PC-9 (cell line): ENCODE data around the gene PAM16. TPM values are rescaled to one million over a fixed set of nuclear protein-coding genes. Genes with fewer than 3 reads are reported as not detected.

ENCODE experiments used
- BruUV-seq: library from RNA; stranded (reverse); fragments of 400-500 nt; replicated peaks from 2 replicates; lab custom pipeline; 2021; lab: Mats Ljungman, UMichigan
- CTCF ChIA-PET: fragments of 300-600 bp; sonication (Branson Sonifier 250); formaldehyde crosslinking; loops from one replicate; lab custom pipeline; 2022; ENCODE audit warnings: antibody characterized with exemption; lab: Charles Lee
- POLR2A ChIA-PET: fragments of 300-600 bp; sonication (Branson Sonifier 250); formaldehyde crosslinking; loops from one replicate; lab custom pipeline; 2022; ENCODE audit warnings: antibody characterized with exemption; ENCODE audit not compliant: unreplicated experiment; lab: Charles Lee
- DNase-seq, 2 experiments: peaks; one replicate each; pipeline versions ENCODE4 v3.0.0 to v3.0.0-alpha.2; 2015 to 2022; ENCODE audit warnings: mixed read lengths in 1 of 2
- H2AFZ ChIP-seq: fragments of 200-600 bp; sonication (generic); 2 replicates; pipeline ENCODE4 v1.8.1; 2017; ENCODE audit warnings: antibody characterized with exemption
- H3F3A ChIP-seq: fragments of 200-600 bp; sonication (generic); 2 replicates; pipeline ENCODE4 v1.8.1; 2017; ENCODE audit warnings: antibody characterized with exemption, mild to moderate bottlenecking, low read depth; ENCODE audit not compliant: insufficient read depth
- H3K27ac ChIP-seq: fragments of 200-600 bp; sonication (generic); 2 replicates; pipeline ENCODE4 v1.6.1; 2016; ENCODE audit warnings: mixed run types
- H3K27me3 ChIP-seq: fragments of 200-600 bp; sonication (generic); 2 replicates; pipeline ENCODE4 v1.6.1; 2016; ENCODE audit warnings: low read depth, mixed run types; ENCODE audit not compliant: insufficient read depth
- H3K36me3 ChIP-seq: fragments of 200-600 bp; sonication (generic); 2 replicates; pipeline ENCODE4 v1.6.1; 2016; ENCODE audit warnings: low read depth, mixed run types
- H3K4me1 ChIP-seq: fragments of 200-600 bp; sonication (generic); replicated peaks from 2 replicates; pipeline ENCODE4 v1.6.1; 2016; ENCODE audit warnings: mixed run types; ENCODE audit not compliant: insufficient read depth
- H3K4me2 ChIP-seq: fragments of 200-600 bp; sonication (generic); 2 replicates; pipeline ENCODE4 v1.6.1; 2017; ENCODE audit warnings: mixed run types
- H3K4me3 ChIP-seq: fragments of 200-600 bp; sonication (generic); 2 replicates; pipeline ENCODE4 v1.6.1; 2016; ENCODE audit warnings: mixed run types
- H3K79me2 ChIP-seq: fragments of 200-600 bp; sonication (generic); 2 replicates; pipeline ENCODE4 v1.6.1; 2017; ENCODE audit warnings: low read depth, mixed run types
- H3K9me2 ChIP-seq: fragments of 200-600 bp; sonication (generic); 2 replicates; pipeline ENCODE4 v1.8.1; 2017; ENCODE audit warnings: mild to moderate bottlenecking; ENCODE audit not compliant: insufficient read depth
- H3K9me3 ChIP-seq: fragments of 200-600 bp; sonication (generic); 2 replicates; pipeline ENCODE4 v1.8.1; 2016; ENCODE audit warnings: low read depth; ENCODE audit not compliant: insufficient read depth
- H4K20me1 ChIP-seq: fragments of 200-600 bp; sonication (generic); 2 replicates; pipeline ENCODE4 v1.8.1; 2017; ENCODE audit not compliant: insufficient read depth
- CTCF ChIP-seq: fragments of 200-600 bp; sonication (generic); conservative IDR thresholded peaks from 2 replicates; pipeline ENCODE4 v1.6.1; 2017; ENCODE audit warnings: mixed run types, antibody characterized with exemption, mild to moderate bottlenecking, moderate library complexity
- EZH2 ChIP-seq: fragments of 200-600 bp; sonication (generic); IDR thresholded peaks from 2 replicates; pipeline ENCODE4 v1.8.0; 2017; ENCODE audit warnings: antibody characterized with exemption, low read depth
- intact Hi-C: fragments of 100-400 bp; cut with micrococcal nuclease; formaldehyde crosslinking; loops from one replicate; pipeline ENCODE4 v1.10.0; 2022; ENCODE audit not compliant: unreplicated experiment
- total RNA-seq: library from RNA; stranded (reverse); gene quantifications from 2 replicates; pipeline ENCODE4 v1.2.3, GENCODE V29; 2021

The PAM16 gene
- total RNA-seq, 1 experiment from 2014 or later: 95.9 TPM

- BruUV-seq: TSS peak; percentile 89
- H3K9me2 ChIP-seq: no peaks in the 10 kb centered on the region
- no peak overlapping the region for H2AFZ ChIP-seq
- H3K4me3 ChIP-seq: no peak overlapping the region
- H3K27me3 ChIP-seq: no peaks in the 10 kb centered on the region
- peaks cover 19% of the 10 kb centered on the region for H3K4me1 ChIP-seq
- H3K36me3 ChIP-seq: no peaks in the 10 kb centered on the region
- H3F3A ChIP-seq: peaks cover 2% of the 10 kb centered on the region
- no peaks in the 10 kb centered on the region for H4K20me1 ChIP-seq
- H3K4me2 ChIP-seq: 0 out of 2 replicates have a peak overlapping the region, but pooled peaks have one; percentile 10
- TF ChIP-seq EZH2 (no peak), CTCF (no peak)
- H3K27ac ChIP-seq: no peak overlapping the region
- POLR2A ChIA-PET: interaction anchor here (0.5 to 1.4 kb wide), 4 partner anchors 13 to 1378 kb away, joined by 5 to 9 read pairs (median 6); no protein-coding TSS in a partner anchor
- intact Hi-C loops: loop anchor here (1.0 kb wide), 1 partner anchor 13 kb away; no protein-coding TSS in a partner anchor
- no peaks in the 10 kb centered on the region for H3K9me3 ChIP-seq
- no peaks in the 10 kb centered on the region for H3K79me2 ChIP-seq
- DNase-seq: peak; percentile 50 to 92
- CTCF ChIA-PET: no interaction called here
These were observed 37.3 kb upstream of the PAM16 start for GRCh38 chr16:4388271-4389021.

- intact Hi-C loops: loop anchor here (1.0 kb wide), 1 partner anchor 12 kb away; no protein-coding TSS in a partner anchor
- no peak for DNase-seq
- ChIA-PET CTCF (no interaction called here), POLR2A (interaction anchor here (0.5 to 1.4 kb wide), 5 partner anchors 12 to 1378 kb away, joined by 5 to 9 read pairs (median 6); no protein-coding TSS in a partner anchor)
- Histone ChIP-seq H4K20me1 (no peaks in the 10 kb centered on the region), H3K9me3 (no peaks in the 10 kb centered on the region), H3K36me3 (no peaks in the 10 kb centered on the region), H3F3A (no peaks in the 10 kb centered on the region; the same call in 1 of the 2 replicates), H3K27ac (no peak overlapping the region), H3K4me2 (no peak overlapping the region), H3K9me2 (no peaks in the 10 kb centered on the region), H3K79me2 (no peaks in the 10 kb centered on the region), H3K27me3 (no peaks in the 10 kb centered on the region), H3K4me3 (no peak overlapping the region), H2AFZ (no peak overlapping the region), H3K4me1 (peaks cover 12% of the 10 kb centered on the region)
- TF ChIP-seq EZH2: no peak
- BruUV-seq: no TSS peak
These were observed 36.7 kb upstream of the PAM16 start for GRCh38 chr16:4387781-4388180.

GRCh38 chr16:4386951-4387565 lies 35.9 kb upstream of the PAM16 start:
- no peak overlapping the region for H3K27ac ChIP-seq
- intact Hi-C loops: no loop called here
- no peak overlapping the region for H3K4me3 ChIP-seq
- H3K36me3 ChIP-seq: no peaks in the 10 kb centered on the region
- H3K9me3 ChIP-seq: no peaks in the 10 kb centered on the region
- peaks cover 8% of the 10 kb centered on the region; the same call in 1 of the 2 replicates for H3K4me1 ChIP-seq
- H3F3A ChIP-seq: no peaks in the 10 kb centered on the region
- no peaks in the 10 kb centered on the region for H4K20me1 ChIP-seq
- BruUV-seq: no TSS peak
- no peaks in the 10 kb centered on the region for H3K9me2 ChIP-seq
- no peaks in the 10 kb centered on the region for H3K79me2 ChIP-seq
- H2AFZ ChIP-seq: no peak overlapping the region
- POLR2A ChIA-PET: interaction anchor here (0.6 to 1.4 kb wide), 2 partner anchors 12 to 53 kb away, joined by 6 to 9 read pairs; no protein-coding TSS in a partner anchor
- H3K4me2 ChIP-seq: no peak overlapping the region
- CTCF ChIA-PET: no interaction called here
- no peaks in the 10 kb centered on the region for H3K27me3 ChIP-seq
- DNase-seq: no peak
- TF ChIP-seq EZH2 (no peak), CTCF (no peak)
